Skin epidermis (tissue), 12 donors: Measurements from ENCODE around the gene REL.

Experiments
- H3K27ac ChIP-seq, 21 experiments: fragments of 200-600 bp; sonication (generic) in 11 of 21; one replicate each; pipeline ENCODE4 v1.5.0; 2020; ENCODE audit warnings: mild to moderate bottlenecking in 3 of 21, inconsistent platforms in 2 of 21, moderate library complexity in 2 of 21
- H3K4me3 ChIP-seq, 7 experiments: fragments of 200-600 bp; sonication (generic) in 2 of 7; one replicate each; pipeline ENCODE4 v1.5.0; 2020; ENCODE audit warnings: inconsistent platforms in 2 of 7, mild to moderate bottlenecking in 2 of 7, moderate library complexity in 1 of 7

The REL gene

GRCh38 chr2:60958800-60959199 lies 77.4 kb downstream of the REL start:
- H3K27ac ChIP-seq = peak overlapping the region in 20 of 21 experiments; percentile 53 to 88 (median 76)
- H3K4me3 ChIP-seq = no peak overlapping the region

- Histone ChIP-seq H3K4me3 (no peak overlapping the region), H3K27ac (peak overlapping the region in 20 of 21 experiments; percentile 53 to 88 (median 71))
These were observed 78.1 kb downstream of the REL start for GRCh38 chr2:60959501-60959900.

GRCh38 chr2:60960706-60961105 lies 79.3 kb downstream of the REL start:
- no peak overlapping the region for H3K4me3 ChIP-seq
- H3K27ac ChIP-seq = peak overlapping the region in 15 of 21 experiments; percentile 27 to 88 (median 63)

- Histone ChIP-seq H3K27ac (peak overlapping the region in 16 of 21 experiments; percentile 22 to 88 (median 50)), H3K4me3 (no peak overlapping the region)
These were observed 80.1 kb downstream of the REL start for GRCh38 chr2:60961457-60961856.

GRCh38 chr2:60962528-60962927 lies 81.2 kb downstream of the REL start:
- no peak overlapping the region for H3K4me3 ChIP-seq
- peak overlapping the region in 5 of 21 experiments; percentile 49 to 88 (median 68) for H3K27ac ChIP-seq

- Histone ChIP-seq H3K4me3 (no peak overlapping the region), H3K27ac (peak overlapping the region in 7 of 21 experiments; percentile 25 to 88 (median 47))
These were observed 81.8 kb downstream of the REL start for GRCh38 chr2:60963190-60963589.

GRCh38 chr2:60964651-60965498 lies 83.5 kb downstream of the REL start:
- no peak overlapping the region for H3K4me3 ChIP-seq
- peak overlapping the region in 6 of 21 experiments; percentile 2 to 67 (median 36) for H3K27ac ChIP-seq

- Histone ChIP-seq H3K4me3 (no peak overlapping the region), H3K27ac (peak overlapping the region in 6 of 21 experiments; percentile 2 to 67 (median 36))
These were observed 84.1 kb downstream of the REL start for GRCh38 chr2:60965499-60965785.

GRCh38 chr2:60966507-60967405 lies 85.4 kb downstream of the REL start:
- Histone ChIP-seq H3K27ac (peak overlapping the region in 1 of 21 experiments; percentile 18), H3K4me3 (no peak overlapping the region)

- peak overlapping the region in 1 of 21 experiments; percentile 64 for H3K27ac ChIP-seq
- H3K4me3 ChIP-seq = no peak overlapping the region
These were observed 91.7 kb downstream of the REL start for GRCh38 chr2:60972889-60973656.

GRCh38 chr2:60973705-60974104 lies 92.3 kb downstream of the REL start:
- H3K27ac ChIP-seq = peak overlapping the region in 1 of 21 experiments; percentile 64

GRCh38 chr2:60974652-60975051 lies 93.3 kb downstream of the REL start:
- Histone ChIP-seq H3K27ac (no peak overlapping the region), H3K4me3 (no peak overlapping the region)

More at GRCh38 chr2:60973705-60974104, 92.3 kb downstream of the REL start:
- H3K4me3 ChIP-seq = no peak overlapping the region
